Tibial nerve (tissue), 4 donors: ENCODE data around the gene DCP2. TPM values are rescaled to one million over a fixed set of nuclear protein-coding genes. Genes with fewer than 3 reads are reported as not detected.

Experiments
- DNase-seq, 2 donors: peaks; one replicate each; pipeline ENCODE4 v3.0.0-alpha.2; 2019; ENCODE audit warnings: low spot score in 2 of 2
- H3K27ac ChIP-seq, 4 donors: fragments of 200-600 bp; sonication (generic) in 3 of 4; one replicate each; pipeline ENCODE4 v1.5.1; 2017 to 2019; ENCODE audit warnings: mild to moderate bottlenecking in 1 of 4
- H3K27me3 ChIP-seq, 2 donors: fragments of 200-600 bp; sonication (generic) in 1 of 2; one replicate each; pipeline versions ENCODE4 v1.5.1 to v1.6.0; 2017 to 2019
- H3K36me3 ChIP-seq, 3 donors: fragments of 200-600 bp; sonication (generic); one replicate each; pipeline ENCODE4 v1.5.1; 2018 to 2019
- H3K4me1 ChIP-seq, 4 donors: fragments of 200-600 bp; sonication (generic) in 3 of 4; one replicate each; pipeline ENCODE4 v1.5.1; 2017 to 2019
- H3K4me3 ChIP-seq, 4 donors: fragments of 200-600 bp; sonication (generic) in 3 of 4; one replicate each; pipeline ENCODE4 v1.5.1; 2017 to 2019; ENCODE audit warnings: mild to moderate bottlenecking in 1 of 4, moderate library complexity in 1 of 4
- H3K9me3 ChIP-seq, 4 donors: fragments of 200-600 bp; sonication (generic) in 3 of 4; one replicate each; pipeline ENCODE4 v1.5.1; 2017 to 2019
- EP300 ChIP-seq, 2 donors: sonication (generic); formaldehyde crosslinking; IDR thresholded peaks; one replicate each; pipeline ENCODE4 v1.6.1; 2017; ENCODE audit warnings: antibody characterized with exemption in 2 of 2, mild to moderate bottlenecking in 1 of 2
- POLR2A ChIP-seq, 2 donors: fragments of 450-650 bp; IDR thresholded peaks; one replicate each; pipeline ENCODE4 v1.6.1; 2017; ENCODE audit warnings: antibody characterized with exemption in 2 of 2, mild to moderate bottlenecking in 2 of 2, moderate library complexity in 2 of 2
- WGBS, 2 donors: methylation state at CpG; one replicate each; pipeline ENCODE4 v1.1.5; 2018; 5-methylcytosine and 5-hydroxymethylcytosine counted together
- total RNA-seq, 4 donors: library from RNA; depleted of rRNA; stranded (reverse); fragments of >200 nt; gene quantifications; one replicate each; pipeline ENCODE4 v1.1.0, GENCODE V29; 2016
- TF ChIP-seq, protein P1 (sequence below), 5 experiments: fragments of 200-600 bp in 3 of 5; fragments of 450-650 bp in 2 of 5; sonication (generic) in 3 of 5; IDR thresholded peaks; one replicate each; pipeline ENCODE4 v1.5.1; 2016 to 2019; ENCODE audit warnings: antibody characterized with exemption in 5 of 5, mild to moderate bottlenecking in 3 of 5, moderate library complexity in 2 of 5

DCP2 gene
- total RNA-seq, 4 donors from 2014 or later: 26.7 to 35.3 (median 29.8) TPM

DNA sequence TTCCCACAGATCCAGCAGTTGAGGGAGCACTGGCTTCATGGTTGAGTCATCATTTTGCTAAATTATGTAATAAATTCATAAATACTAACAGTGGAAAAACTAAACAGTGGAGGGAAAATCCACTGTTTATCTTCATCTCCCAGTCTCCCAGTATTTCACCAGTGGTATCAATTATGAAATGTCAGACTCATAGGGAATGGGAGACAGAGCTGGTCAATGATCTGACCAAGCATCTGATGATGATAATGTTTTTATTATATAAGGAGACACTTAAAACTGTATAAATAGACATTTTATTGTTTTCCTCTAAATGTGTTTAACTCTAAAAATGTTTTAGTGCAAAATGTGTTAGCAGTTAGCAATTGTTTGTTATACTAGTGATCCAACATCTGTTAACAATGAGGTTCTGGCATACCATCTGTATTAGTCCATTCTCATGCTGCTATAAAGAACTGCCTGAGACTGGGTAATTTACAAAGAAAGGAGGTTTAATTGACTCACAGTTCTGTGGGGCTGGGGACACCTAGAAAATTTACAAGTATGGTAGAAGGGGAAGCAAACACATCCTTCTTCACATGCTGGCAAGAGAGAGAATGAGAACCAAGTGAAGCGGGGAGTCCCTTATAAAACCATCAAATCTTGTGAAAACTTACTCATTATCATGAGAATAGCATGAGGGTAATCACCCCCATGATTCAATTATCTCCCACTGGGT, 42.8 kb upstream of the DCP2 start:
- H3K9me3 ChIP-seq: no peaks in the 10 kb centered on the region
- no peak for DNase-seq
- no peak overlapping the region for H3K27ac ChIP-seq
- no peak overlapping the region for H3K4me3 ChIP-seq
- H3K4me1 ChIP-seq: no peaks in the 10 kb centered on the region
- H3K36me3 ChIP-seq: no peaks in the 10 kb centered on the region
- WGBS, 2 donors: 70 to 81% methylated on average over 1 of the region's 1 CpG
- no peaks in the 10 kb centered on the region for H3K27me3 ChIP-seq
- TF ChIP-seq POLR2A (IDR thresholded peaks at IDR 0.05) (no peak), EP300 (IDR thresholded peaks at IDR 0.05) (no peak)
- TF ChIP-seq, protein P1, sequence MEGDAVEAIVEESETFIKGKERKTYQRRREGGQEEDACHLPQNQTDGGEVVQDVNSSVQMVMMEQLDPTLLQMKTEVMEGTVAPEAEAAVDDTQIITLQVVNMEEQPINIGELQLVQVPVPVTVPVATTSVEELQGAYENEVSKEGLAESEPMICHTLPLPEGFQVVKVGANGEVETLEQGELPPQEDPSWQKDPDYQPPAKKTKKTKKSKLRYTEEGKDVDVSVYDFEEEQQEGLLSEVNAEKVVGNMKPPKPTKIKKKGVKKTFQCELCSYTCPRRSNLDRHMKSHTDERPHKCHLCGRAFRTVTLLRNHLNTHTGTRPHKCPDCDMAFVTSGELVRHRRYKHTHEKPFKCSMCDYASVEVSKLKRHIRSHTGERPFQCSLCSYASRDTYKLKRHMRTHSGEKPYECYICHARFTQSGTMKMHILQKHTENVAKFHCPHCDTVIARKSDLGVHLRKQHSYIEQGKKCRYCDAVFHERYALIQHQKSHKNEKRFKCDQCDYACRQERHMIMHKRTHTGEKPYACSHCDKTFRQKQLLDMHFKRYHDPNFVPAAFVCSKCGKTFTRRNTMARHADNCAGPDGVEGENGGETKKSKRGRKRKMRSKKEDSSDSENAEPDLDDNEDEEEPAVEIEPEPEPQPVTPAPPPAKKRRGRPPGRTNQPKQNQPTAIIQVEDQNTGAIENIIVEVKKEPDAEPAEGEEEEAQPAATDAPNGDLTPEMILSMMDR (IDR thresholded peaks at IDR 0.05): no peak

GRCh38 chr5:112934366-112934663, 42.3 kb upstream of the DCP2 start:
- Histone ChIP-seq H3K4me1 (no peaks in the 10 kb centered on the region), H3K9me3 (no peaks in the 10 kb centered on the region), H3K36me3 (no peaks in the 10 kb centered on the region), H3K4me3 (no peak overlapping the region), H3K27me3 (no peaks in the 10 kb centered on the region), H3K27ac (no peak overlapping the region)
- DNase-seq: no peak
- TF ChIP-seq POLR2A (IDR thresholded peaks at IDR 0.05) (no peak), EP300 (IDR thresholded peaks at IDR 0.05) (no peak)
- TF ChIP-seq, protein P1 (IDR thresholded peaks at IDR 0.05): no peak

DNA sequence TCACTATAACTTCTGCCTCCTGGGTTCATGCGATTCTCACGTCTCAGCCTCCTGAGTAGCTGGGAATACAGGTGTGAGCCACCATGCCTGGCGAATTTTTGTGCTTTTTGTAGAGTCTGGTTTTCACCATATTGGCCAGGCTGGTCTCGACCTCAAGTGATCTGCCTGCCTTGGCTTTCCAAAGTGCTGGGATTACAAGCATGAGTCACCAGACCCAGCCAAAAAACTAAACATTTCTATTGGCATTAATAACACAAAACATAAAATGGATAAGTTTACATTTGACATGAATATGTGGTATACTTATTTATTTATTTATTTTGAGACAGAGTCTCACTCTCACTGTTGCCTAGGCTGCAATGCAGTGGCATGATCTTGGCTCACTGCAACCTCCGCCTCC, 40.9 kb upstream of the DCP2 start:
- Histone ChIP-seq H3K27me3 (no peaks in the 10 kb centered on the region), H3K4me3 (no peak overlapping the region), H3K36me3 (no peaks in the 10 kb centered on the region), H3K9me3 (no peaks in the 10 kb centered on the region), H3K4me1 (no peaks in the 10 kb centered on the region), H3K27ac (no peak overlapping the region)
- no peak for DNase-seq
- TF ChIP-seq, protein P1 (IDR thresholded peaks at IDR 0.05): no peak
- TF ChIP-seq POLR2A (IDR thresholded peaks at IDR 0.05) (no peak), EP300 (IDR thresholded peaks at IDR 0.05) (no peak)
- WGBS, 2 donors: 94% methylated on average over 5 of the region's 5 CpGs

- Histone ChIP-seq H3K27ac (no peak overlapping the region), H3K27me3 (no peaks in the 10 kb centered on the region), H3K4me1 (no peaks in the 10 kb centered on the region), H3K36me3 (no peaks in the 10 kb centered on the region), H3K4me3 (no peak overlapping the region), H3K9me3 (no peaks in the 10 kb centered on the region)
- 87 to 95% methylated on average over 8 of the region's 8 CpGs for WGBS, 2 donors
- DNase-seq: no peak
- TF ChIP-seq EP300 (IDR thresholded peaks at IDR 0.05) (no peak), POLR2A (IDR thresholded peaks at IDR 0.05) (no peak)
- TF ChIP-seq, protein P1 (IDR thresholded peaks at IDR 0.05): no peak
These were observed 38.3 kb upstream of the DCP2 start for GRCh38 chr5:112938286-112938685.

DNA sequence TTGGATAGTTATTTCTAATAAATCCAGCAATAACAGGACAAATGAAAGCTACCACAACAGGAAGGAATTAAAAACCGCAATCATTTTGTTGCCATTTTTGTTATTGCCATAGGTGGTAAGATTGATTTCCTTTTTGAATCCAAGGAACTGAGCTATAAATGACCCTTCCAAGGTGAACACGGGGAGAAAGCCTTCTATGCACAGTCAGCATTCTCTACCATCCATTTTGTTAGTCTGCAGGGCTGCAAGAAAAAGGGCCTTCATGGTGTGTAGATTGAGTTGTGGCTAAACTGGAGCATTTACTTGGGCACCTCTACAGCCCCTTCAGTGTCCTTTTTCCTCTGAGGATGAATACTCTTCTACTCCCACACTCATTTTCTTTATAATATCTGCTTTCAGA, 35.9 kb upstream of the DCP2 start:
- 68 to 79% methylated on average over 2 of the region's 2 CpGs for WGBS, 2 donors
- no peaks in the 10 kb centered on the region for H3K4me1 ChIP-seq
- no peaks in the 10 kb centered on the region for H3K27me3 ChIP-seq
- H3K27ac ChIP-seq: no peak overlapping the region
- no peaks in the 10 kb centered on the region for H3K9me3 ChIP-seq
- TF ChIP-seq, protein P1 (IDR thresholded peaks at IDR 0.05): no peak
- TF ChIP-seq POLR2A (IDR thresholded peaks at IDR 0.05): no peak
- no peak for TF ChIP-seq EP300 (IDR thresholded peaks at IDR 0.05)
- no peak for DNase-seq
- no peaks in the 10 kb centered on the region for H3K36me3 ChIP-seq
- no peak overlapping the region for H3K4me3 ChIP-seq
